H4 (cell line): ENCODE results near the gene NDUFA1. TPM values are rescaled to one million over a fixed set of nuclear protein-coding genes. Genes with fewer than 3 reads are reported as not detected.
A peak's percentile ranks its signal among the peaks of the same experiment; 100 is the strongest.
"Not testable (repeated sequence)": the region's sequence is repeated elsewhere in the genome, so short reads cannot be mapped to it uniquely, and the experiment has no call there.

Experiments used
- DNase-seq: peaks from one replicate; pipeline ENCODE4 v3.0.0-alpha.2; 2015; ENCODE audit warnings: low spot score
- total RNA-seq: library from RNA; depleted of rRNA; stranded (reverse); fragments of >200 nt; shearing (Covaris generic); gene quantifications from 2 replicates; pipeline ENCODE4 v1.2.3, GENCODE V29; 2014; rRNA removed

Gene NDUFA1
- 163 and 188 TPM in 2 replicates for total RNA-seq

DNA sequence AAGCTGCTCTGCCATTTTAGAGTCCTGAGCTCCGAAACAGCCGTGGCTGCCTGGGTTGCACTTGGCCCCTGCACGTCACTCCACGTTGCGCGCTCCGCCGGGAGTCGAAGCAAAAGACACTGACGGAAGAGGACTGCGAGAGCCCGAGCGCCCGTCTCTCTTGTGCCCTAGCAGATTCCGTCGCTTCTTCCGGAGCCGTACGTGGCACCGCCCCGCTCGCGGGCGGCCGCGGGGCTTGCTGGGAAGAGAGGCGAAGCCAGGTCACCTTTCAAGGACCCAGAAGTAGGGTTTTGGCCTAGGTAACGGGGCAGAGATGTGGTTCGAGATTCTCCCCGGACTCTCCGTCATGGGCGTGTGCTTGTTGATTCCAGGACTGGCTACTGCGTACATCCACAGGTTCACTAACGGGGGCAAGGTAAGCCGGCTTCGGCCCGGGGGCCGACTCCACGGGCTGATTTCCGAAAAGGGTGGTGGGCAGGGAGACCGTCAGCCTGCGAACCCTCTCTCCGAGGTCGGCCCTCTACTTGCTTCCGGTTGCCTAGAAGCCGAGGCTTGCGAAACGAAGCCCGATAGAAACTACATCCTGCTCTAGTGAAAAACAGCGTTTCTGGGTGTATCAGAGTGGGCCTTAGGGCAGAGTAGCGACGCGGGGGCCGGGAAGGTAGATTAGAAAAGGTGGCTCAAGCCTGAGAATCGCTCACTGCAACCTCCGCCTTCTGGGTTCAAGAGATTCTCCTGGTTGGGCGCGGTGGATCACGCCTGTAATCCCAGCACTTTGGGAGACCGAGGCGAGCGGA, at the start of gene NDUFA1, which contains the start of gene RNF113A:
Gene NDUFA1, plus strand, starts transcription at position 234 of the 797 bp plus-strand sequence. Its CDS starts 80 bp downstream, at position 314.
Gene RNF113A, minus strand, starts transcription at position 135 of the 797 bp plus-strand sequence. Its CDS starts 120 bp downstream, at position 15.
- DNase-seq, result peak; percentile 79

DNA sequence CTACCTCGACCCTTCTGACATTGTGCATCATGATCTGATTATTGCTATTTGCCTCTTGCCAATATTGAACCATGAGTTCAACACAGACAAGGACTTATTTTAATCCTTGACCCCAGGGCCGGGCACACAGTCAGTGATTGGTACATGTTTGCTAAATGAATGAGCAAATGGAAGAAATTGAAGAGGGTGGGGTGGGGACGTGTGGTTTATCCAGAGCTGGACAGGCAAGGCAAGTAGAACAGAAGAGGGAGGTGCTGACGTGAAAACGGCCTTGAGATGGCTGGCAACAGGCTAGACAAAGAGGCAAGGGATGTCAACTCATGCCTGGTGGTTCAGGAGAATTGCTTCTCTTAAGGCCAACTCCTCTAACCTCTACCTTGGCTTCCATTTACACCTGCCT, 47.4 kb upstream of the NDUFA1 start:
- DNase-seq, result not testable (repeated sequence)

DNA sequence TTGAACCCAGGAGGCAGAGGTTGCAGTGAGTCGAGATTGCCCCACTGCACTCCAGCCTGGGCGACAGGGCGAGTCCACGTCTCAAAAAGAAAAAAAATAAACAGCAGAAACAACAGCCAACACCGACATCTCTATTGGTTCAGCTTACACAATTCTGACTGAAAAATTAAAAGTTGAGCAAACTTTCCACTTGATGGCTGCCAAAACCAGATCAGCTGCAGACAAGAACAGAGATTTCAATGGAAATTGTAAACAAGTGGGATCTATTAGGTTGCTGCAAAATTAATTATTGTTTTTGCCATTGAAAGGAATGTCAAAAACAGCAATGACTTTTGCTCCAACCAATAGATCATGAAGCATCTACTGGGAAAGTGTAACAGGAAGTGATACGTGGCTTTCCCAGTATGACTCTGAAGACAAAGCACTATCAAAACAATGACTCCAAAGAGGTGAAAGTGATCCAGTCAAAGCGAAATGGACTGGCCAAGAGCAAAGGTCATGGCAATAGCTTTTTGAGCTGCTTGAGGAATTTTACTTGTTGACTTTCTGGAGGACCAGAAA, 45.2 kb upstream of the NDUFA1 start:
- DNase-seq, result no peak

DNA sequence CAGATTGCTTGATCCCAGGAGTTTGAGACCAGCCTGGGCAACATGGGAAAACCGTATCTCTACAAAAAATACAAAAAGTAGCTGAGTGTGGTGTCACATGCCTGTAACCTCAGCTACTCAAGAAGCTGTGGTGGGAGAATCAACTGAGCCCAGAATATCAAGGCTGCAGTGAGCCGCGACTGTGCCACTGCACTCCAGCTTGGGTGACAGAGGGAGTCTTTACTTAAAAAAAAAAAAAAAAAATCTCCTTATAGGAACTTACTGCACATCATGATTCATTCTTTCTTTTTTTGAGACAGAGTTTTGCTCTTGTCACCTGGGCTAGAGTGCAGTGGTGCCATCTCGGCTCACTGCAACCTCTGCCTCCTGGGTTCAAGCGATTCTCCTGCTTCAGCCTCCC, 43.2 kb upstream of the NDUFA1 start:
- no peak for DNase-seq

DNA sequence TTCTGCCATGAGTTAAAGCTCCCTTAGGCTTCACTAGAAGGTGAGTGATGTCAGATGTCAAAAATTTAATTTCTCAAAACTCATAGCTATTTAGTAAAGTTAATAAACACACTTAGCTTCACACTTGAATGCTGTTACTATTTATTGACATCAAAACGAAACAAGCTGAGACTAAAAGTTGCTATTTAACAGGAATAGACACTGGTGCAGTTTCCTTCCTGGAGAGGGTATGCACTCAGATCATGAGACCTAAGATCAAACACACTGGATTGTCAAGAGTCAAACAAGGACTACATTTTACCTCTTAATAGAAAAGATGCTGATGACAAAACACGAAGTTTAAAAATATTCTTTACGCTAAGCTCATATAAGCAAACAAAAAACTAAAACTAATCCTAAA, 37.7 kb upstream of the NDUFA1 start:
- no peak for DNase-seq

DNA sequence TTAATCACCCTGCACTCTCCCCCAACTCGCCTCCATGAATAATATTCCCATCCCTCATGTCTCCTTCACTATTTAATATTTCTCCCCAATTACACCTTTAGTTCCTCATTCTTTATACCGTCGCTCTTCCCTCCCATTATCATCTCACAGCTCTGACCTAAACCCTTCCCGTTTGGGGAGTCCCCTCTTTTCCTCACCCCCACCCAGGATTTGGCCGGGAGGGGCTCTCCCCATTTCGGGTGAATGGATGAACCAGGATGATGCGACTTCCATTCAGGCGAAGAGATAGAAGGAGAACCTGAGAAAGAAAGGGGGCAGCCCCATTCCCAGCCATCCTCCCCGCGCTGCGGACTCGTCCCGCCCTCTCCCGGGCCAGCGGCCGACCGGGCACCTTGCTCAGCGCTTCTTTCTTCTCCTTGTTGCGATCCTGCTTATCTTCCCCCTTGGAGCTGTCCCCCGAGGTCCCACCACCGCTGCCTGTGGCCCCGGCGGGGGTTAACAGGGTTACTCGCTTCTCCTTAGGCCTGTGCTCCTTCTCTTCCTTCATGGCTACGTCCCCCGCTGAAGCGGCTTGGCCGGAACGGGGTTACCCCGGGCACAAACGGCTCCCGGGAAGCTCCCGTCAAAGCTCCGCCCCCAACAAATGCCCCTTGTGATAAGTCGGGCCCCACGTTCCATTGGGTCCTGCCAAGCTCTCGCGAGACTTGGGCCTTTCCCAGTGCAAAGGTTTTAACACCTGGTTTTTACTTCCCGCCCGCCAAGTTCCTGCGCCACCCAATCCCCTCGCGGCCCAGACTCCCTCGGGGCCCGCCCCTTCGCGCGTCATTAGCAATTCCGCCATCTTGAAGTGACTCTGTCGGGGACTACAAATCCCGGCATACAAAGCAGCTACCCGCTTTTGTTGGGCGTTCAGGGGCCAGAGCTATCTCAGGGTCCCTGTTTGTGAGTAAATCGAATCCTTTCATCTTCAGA, 19.0 kb upstream of the NDUFA1 start, which contains the start of gene UPF3B:
Gene UPF3B, minus strand, starts transcription at position 582 of the 972 bp plus-strand sequence. Its CDS starts 35 bp downstream, at position 547.
- DNase-seq, result peak; percentile 97

DNA sequence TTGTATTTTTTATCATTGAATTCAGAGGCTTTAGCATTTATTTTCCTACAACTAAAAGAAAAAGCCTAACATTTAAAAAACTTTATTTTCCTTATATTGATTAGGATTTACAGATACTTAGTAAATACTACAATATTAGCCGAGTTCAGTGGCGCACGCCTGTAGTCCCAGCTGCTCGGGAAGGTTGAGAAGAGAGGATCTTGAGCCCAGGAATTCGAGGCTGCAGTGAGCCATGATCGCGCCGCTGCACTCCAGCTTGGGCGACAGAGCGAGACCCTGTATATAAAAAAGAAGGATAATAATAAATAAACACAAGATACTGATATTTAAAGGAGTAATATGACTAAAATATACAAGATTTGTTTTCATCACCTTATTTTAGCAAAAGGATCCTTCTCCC, 18.2 kb upstream of the NDUFA1 start:
- no peak for DNase-seq

DNA sequence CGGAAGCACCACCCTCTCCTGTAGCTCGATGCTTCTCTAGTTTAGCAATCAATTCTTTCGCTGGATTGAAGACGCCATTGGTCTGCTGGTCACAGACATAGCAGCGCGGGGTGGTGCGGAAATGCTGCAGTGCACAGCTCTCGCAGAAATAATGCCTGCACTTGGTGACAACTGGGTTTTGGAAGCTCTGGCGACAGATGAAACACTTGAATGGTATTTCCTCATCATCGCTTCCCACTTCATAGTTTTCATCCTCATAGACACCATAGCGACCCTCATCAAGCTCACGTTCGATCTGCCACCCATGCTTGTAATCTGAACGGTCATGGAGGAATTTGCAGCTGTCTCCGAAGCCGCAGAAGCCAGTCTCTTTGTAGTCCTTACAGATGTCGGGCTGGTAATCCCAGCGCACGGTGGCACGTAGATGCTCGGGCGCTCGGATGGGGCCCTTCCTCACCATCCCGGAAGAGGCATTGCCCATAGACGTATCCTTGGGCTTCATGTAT, 953 bp upstream of the NDUFA1 start:
- no peak for DNase-seq

DNA sequence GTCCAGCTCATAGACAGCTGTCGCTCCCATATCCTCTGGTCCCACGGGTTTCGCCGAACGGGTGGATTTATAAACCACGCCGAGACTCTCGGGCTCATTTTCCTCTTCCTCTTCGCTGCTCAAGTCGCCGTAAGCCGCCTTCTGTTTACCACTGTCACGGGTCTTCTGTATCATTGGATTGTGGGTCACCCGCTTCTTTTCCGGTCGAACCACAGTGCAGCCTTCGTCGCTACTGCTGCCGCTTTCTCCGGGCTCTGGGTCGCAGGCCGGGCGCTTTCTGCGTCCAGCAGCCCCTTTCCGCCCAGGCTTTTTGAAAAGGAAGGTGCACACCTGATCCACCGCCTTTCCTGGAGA, 410 bp upstream of the NDUFA1 start:
- DNase-seq, result no peak

DNA sequence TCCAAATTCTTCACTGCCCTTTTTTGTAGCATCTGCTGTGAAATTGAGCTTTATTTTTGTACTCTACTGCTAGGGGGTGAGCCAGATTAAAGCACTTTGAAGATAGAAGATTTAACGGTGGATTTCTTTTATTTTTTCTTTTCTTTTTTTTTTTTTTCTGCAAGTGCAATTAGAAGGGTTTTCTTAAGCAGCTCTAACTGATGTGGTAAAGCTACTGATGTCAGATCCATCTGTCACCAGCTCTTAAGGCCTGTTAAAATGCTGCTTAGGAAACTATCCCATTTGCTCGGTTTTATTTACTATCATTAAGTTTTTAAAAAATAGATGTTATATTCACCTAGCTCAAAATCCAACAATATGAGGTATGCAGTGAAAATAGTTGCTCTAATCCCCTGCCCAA, 7.1 kb downstream of the NDUFA1 start:
- DNase-seq, result no peak

DNA sequence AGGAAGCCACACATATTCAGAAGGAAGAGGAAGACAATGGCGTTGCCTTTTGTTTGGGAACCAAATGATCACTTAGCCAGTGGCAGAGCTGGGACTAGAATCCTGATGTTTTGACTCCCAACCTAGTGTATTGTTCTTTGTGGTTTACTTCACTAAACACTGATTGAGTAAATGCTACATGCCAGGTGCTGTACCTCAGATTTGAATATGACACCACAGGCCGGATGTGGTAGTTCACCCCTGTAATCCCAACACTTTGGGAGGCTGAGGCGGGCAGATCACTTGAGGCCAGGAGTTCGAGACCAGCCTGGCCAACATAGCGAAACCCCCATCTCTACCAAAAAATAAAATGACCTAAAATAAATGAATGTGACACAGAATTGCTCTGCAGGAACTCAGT, 8.4 kb downstream of the NDUFA1 start:
- peak; percentile 7 for DNase-seq

DNA sequence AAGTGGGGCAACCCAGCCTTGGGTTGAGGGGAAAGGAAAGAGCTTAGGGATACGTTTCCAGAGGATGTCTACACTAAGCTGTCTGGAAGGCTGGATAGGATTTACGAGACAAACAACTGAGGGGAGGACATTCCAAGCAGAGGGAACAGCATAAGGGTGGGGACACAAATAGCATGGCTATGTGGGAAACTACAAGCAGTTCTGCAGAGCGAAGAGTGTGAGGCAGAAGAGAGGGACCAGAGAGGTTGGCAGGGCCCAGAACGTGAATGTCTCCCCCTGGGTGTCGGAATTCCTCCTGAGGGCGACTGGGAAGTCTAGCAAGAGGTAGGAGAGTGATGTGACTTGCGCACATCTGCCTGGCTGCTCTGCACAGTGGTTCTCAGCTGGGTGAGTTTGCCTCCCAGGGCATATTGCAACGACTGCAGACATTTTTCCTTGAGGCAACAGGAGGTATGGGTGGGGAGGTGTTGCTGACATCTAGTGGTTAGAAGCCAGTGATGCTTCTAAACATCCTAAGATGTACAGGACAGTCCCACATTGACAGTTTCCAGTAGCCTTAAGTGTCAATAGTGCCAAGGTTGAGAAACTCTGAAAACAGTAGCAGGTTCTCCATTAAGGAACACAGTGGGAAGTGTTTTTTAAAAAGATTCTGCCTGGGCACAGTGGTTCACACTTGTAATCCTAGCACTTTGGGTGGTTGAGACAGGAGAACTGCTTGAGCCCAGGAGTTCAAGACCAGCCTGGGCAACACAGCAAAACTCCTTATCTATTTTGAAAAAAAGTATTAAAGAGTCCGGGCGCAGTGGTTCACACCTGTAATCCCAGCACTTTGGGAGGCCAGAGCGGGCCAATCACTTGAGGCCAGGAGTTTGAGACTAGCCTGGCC, 9.2 kb downstream of the NDUFA1 start:
- peak; percentile 54 for DNase-seq

DNA sequence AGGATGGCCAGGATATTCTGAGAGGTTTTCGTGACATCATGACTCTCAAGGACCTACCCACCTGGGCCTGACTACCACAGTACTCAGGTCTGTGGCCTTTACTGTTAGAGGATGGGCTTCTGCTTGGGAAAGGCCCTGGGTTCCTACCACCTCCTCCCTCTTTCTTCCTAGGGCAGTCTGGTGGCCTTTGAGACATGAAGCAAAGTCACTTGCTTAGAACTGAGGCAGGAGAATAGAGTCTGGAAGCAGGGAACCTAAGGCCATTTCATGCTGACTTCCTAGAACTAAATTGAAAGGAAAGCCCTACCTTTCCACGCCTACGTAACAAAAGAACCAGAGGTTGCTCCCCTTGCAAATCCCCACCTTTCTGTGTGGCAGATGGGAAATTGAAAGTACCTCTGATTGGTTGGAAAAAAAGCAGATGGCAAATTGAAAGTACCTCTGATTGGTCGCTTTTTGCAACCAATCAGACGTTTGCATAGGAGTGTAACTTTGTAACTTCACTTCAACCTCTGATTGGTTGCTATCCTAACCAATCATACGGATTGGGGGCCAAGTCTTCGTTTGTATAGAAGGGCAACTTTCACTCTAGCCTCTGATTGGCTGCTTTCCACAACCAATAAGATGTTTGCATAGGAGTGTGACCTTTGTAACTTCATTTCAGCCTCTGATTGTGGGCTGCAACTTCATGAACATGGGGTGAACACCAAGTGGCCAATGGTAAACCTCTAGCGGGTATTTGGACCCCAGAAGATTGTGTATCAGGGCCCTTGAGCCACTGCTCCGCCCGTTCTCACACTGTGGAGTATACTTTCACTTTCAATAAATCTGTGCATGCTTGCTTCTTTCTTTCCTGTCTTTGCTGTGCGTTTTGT, 14.2 kb downstream of the NDUFA1 start:
- DNase-seq, result peak; percentile 14

DNA sequence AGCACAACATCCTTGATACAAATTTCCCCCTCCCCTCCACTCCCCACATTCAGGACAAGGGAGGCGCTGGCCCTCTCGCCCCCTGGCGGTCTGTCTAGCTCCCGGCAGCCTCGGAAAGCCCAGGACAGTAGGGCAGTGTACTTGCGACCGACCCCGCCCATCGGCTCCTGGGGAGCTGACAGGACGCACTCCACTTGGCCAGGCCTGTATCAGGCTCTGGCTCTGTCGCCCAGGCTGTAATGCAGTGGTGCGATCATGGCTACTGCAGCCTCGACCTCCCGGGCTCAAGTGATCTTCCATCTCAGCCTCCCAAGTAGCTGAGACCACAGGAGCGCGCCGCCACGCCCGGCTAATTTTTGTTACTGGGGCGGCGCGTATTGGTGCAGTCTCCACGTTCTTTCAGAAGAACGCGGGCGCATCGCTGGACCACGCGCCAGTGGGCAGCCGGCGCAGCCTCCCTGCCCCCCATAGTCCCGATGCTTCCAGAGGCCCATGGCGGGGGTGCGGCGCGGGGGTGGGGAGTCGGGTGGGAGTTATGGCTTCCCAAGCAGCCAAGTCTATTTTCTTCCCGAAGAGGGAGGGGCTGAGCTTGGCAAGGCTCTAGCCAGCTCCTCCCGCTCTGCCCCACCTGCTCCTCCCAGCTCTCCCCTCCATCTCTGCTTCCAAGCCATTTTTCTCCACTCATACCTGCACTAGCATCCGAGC, 16.2 kb downstream of the NDUFA1 start:
- peak; percentile 13 for DNase-seq

DNA sequence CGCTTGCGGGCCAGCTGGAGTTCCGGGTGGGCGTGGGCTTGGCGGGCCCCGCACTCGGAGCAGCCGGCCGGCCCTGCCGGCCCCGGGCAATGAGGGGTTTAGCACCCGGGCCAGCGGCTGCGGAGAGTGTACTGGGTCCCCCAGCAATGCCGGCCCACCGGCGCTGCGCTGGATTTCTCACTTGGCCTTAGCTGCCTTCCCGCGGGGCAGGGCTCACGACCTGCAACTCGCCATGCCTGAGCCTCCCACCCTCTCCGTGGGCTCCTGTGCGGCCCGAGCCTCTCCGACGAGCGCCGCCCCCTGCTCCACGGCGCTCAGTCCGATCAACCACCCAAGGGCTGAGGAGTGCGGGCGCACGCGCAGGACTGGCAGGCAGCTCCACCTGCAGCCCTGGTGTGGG, 19.0 kb downstream of the NDUFA1 start:
- not testable (repeated sequence) for DNase-seq

DNA sequence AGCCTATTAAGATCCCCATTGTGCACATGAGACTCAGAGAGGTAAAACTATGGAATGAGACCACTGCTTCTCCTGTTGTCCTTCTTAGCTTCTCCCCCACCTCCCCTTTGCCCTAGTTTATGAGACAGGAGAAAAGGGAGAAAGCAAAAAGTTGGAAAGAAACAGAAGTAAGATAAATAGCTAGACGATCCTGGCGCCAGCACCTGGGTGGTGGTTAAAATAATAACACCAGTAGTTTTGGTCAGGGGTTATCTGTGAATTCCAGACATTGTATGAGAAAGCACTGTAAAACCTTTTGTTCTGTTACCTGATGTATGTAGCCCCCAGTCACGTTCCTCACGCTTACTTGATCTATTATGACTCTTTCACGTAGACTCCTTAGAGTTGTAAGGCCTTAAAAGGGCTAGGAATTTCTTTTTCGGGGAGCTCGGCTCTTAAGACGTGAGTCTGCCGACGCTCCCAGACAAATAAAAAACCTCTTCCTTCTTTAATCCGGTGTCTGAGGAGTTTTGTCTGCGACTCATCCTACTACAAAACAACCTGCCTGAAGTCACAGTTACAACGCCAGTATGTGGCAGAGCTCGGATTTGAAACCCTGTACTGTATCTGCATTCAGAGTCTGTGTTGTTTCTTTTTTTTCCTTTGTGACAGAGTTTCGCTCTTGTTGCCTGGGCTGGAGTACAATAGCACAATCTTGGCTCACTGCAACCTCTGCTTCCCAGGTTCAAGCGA, 20.5 kb downstream of the NDUFA1 start:
- not testable (repeated sequence) for DNase-seq

DNA sequence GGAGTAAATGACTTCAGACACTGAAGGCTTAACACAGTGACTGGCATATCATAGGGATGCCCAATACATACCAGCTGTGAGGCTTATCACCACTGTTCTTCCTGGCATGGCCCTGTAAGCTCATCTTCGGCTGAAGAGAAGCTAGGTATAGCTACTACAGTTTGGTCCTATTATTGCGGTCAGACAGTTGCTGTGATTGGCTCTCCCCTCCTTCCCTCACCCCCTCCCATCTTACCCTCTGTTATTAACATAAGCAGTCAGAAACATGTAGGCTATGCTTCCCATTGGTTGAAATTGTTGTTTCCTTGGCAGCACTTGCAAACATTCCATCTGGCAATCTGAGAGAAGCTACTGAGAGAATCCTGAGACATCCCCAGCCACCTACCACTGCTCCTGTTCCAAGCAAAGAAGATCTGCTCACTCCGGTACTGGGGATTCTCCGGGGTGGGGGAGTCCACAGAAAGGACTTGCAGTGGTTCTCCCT, 24.3 kb downstream of the NDUFA1 start, which contains the start of gene AKAP14:
Gene AKAP14, plus strand, starts transcription at position 51 of the 484 bp plus-strand sequence. CDS start 7,331 bp downstream, outside the sequence.
- no peak for DNase-seq

DNA sequence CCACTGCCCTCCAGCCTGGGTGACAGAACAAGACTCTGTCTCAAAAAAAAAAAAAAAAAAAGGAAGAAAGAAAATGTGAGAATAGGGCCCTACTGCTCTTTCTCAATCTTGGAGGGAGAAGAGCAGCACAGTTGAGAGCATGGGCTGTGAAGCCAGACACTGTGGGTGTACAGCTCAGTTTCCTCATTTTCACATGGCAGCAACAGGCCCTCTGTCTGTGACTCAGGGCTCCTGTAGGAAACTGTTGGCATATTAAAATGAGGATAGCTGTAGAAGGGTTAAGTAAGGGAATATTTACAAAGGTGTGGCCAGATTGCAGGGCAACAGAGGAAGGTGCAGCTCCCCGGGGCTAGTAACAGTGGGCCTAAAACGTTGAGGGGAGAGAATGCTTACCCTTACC, 27.5 kb downstream of the NDUFA1 start:
- no peak for DNase-seq
